Hematopoietic multipotent progenitor cell treated with erythropoietin and hydrocortisone succinate and interleukin-3 and kit ligand, for 17 days (in vitro differentiated cells): Measurements from ENCODE around the gene PCDHB3.
"Not testable (repeated sequence)": the region's sequence is repeated elsewhere in the genome, so short reads cannot be mapped to it uniquely, and the experiment has no call there.

Source experiments
- DNase-seq: peaks from one replicate; pipeline ENCODE4 v3.0.0-alpha.2; 2015; ENCODE audit warnings: low spot score

The PCDHB3 gene

DNA sequence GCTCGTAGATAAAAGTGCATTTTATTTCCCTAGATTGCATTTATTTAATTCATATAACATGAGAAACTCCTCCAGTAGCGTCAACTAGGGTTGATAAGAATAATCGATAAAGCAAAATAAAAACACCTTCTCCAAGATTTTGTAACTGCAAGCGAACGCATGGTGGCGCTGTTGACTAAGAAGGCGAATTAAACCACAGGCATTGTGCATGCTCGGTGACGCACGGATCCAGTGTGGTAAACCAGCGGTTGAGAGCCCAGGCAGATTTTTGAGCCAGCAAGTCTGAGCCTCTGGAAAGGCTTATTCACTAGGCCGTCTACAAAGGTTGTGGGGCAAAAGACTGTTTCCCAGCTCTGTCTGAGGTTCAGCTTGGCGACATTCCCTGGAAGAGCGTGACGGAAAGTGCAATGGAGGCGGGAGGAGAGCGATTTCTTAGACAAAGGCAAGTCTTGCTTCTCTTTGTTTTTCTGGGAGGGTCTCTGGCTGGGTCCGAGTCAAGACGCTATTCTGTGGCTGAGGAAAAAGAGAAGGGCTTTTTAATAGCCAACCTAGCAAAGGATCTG is at the start of gene PCDHB3:
TSS of gene PCDHB3 (plus strand) at position 231 of the 563 bp plus-strand sequence. CDS start at position 408, 177 bp downstream.
- no peak for DNase-seq

DNA sequence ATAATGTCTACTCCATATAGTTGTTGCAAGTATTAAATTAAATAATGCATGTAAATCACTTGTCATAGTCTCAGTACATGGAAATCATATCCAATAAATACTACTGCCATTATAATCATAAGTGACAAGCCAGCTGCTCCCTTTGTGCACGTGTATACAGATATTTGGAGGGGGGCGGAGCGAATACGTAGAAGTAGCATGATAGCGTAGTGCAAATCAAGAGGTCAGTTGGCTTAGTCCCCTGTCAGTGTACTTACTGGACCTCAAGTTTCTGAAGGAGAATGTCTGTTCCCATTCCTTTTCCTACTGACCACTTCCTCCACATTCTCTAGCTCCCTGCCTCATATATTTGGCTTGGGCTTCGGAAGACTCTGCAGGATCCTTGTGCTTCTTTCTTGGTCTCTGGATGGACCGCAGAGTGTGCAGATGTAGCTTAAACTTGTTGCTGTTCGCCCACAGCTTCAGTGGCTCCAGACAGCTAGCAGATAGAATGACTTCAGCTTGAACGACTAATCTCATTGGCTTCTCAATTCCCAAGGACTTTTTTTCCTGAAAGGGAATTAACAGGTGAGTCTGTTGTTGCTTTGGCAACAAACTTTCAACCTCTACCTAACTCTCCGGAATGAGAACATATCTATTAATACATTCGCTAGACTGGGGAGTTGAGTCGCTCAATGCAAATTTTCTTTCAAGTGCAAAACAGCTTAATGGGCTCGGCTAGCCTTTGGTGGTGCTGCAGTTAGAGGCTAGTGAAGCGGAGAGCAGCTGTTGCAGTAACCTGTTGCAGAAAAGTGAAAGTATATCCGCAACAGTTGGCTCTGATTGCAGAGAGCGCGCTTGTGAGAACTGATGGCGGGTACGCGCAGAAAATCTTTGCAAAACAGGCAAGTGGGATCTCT is 49.4 kb upstream of the PCDHB3 start, which contains the start of gene PCDHB1:
TSS of gene PCDHB1 (plus strand) at position 753 of the 899 bp plus-strand sequence. CDS start at position 850, 97 bp downstream.
- no peak for DNase-seq

- DNase-seq = no peak
These were observed 48.8 kb upstream of the PCDHB3 start for GRCh38 chr5:141051521-141051866.

- DNase-seq = no peak
These were observed 22.4 kb upstream of the PCDHB3 start for GRCh38 chr5:141077826-141078225.

- DNase-seq = no peak
These were observed 18.0 kb upstream of the PCDHB3 start for GRCh38 chr5:141082228-141082627.

GRCh38 chr5:141084487-141084989 is 15.7 kb upstream of the PCDHB3 start:
- no peak for DNase-seq

GRCh38 chr5:141094481-141095262 is 5.6 kb upstream of the PCDHB3 start, which contains the start of gene PCDHB2:
PCDHB2 (plus strand) TSS chr5:141094615; CDS start chr5:141094791, 176 bp downstream.
- DNase-seq = no peak

DNA sequence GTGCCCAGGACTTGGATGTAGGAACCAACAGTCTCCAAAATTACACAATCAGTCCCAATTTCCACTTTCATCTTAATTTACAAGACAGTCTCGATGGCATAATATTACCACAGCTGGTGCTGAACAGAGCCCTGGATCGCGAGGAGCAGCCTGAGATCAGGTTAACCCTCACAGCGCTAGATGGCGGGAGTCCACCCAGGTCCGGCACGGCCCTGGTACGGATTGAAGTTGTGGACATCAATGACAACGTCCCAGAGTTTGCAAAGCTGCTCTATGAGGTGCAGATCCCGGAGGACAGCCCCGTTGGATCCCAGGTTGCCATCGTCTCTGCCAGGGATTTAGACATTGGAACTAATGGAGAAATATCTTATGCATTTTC is 5.0 kb upstream of the PCDHB3 start:
- DNase-seq = no peak

DNA sequence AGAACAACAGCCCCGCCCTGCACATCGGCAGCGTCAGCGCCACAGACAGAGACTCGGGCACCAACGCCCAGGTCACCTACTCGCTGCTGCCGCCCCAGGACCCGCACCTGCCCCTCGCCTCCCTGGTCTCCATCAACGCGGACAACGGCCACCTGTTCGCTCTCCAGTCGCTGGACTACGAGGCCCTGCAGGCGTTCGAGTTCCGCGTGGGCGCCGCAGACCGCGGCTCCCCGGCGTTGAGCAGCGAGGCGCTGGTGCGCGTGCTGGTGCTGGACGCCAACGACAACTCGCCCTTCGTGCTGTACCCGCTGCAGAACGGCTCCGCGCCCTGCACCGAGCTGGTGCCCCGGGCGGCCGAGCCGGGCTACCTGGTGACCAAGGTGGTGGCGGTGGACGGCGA is 4.1 kb upstream of the PCDHB3 start:
- not testable (repeated sequence) for DNase-seq

DNA sequence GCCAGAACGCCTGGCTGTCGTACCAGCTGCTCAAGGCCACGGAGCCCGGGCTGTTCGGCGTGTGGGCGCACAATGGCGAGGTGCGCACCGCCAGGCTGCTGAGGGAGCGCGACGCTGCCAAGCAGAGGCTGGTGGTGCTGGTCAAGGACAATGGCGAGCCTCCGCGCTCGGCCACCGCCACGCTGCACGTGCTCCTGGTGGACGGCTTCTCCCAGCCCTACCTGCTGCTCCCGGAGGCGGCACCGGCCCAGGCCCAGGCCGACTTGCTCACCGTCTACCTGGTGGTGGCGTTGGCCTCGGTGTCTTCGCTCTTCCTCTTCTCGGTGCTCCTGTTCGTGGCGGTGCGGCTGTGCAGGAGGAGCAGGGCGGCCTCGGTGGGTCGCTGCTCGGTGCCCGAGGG is 3.7 kb upstream of the PCDHB3 start:
- not testable (repeated sequence) for DNase-seq

GRCh38 chr5:141101059-141101458 is 786 bp downstream of the PCDHB3 start:
- no peak for DNase-seq

GRCh38 chr5:141102070-141102469 is 1.8 kb downstream of the PCDHB3 start:
- not testable (repeated sequence) for DNase-seq

DNA sequence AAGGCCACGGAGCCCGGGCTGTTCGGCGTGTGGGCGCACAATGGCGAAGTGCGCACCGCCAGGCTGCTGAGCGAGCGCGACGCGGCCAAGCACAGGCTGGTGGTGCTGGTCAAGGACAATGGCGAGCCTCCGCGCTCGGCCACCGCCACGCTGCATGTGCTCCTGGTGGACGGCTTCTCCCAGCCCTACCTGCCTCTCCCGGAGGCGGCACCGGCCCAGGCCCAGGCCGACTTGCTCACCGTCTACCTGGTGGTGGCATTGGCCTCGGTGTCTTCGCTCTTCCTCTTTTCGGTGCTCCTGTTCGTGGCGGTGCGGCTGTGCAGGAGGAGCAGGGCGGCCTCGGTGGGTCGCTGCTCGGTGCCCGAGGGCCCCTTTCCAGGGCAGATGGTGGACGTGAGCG is 2.2 kb downstream of the PCDHB3 start:
- DNase-seq = not testable (repeated sequence)

- no peak for DNase-seq
These were observed 5.1 kb downstream of the PCDHB3 start for GRCh38 chr5:141105350-141105749.

DNA sequence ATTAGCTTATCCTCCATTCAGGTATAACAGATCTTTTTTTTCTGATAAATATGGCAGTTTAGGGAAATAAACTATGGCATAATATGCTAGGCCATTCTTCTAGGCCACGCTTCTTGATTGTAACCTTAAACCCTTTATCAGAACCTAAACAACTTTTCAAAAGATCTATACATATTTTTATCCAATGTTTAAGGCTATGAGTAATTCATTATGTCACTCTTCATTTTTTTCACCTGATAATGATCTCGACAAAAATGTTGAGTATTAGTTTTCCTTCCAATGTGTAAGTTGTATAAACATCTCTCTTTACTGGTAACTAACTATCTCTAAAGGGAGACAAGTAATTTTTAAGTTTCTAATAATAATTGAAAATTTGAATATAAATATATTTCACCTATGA is 19.0 kb downstream of the PCDHB3 start:
- no peak for DNase-seq

GRCh38 chr5:141121563-141121962 is 21.3 kb downstream of the PCDHB3 start, which contains the start of gene PCDHB4:
PCDHB4 (plus strand) TSS chr5:141121818; CDS start chr5:141121999, 181 bp downstream.
- no peak for DNase-seq

GRCh38 chr5:141121985-141122384 is 21.7 kb downstream of the PCDHB3 start:
- no peak for DNase-seq

- not testable (repeated sequence) for DNase-seq
These were observed 23.3 kb downstream of the PCDHB3 start for GRCh38 chr5:141123396-141124135.

DNA sequence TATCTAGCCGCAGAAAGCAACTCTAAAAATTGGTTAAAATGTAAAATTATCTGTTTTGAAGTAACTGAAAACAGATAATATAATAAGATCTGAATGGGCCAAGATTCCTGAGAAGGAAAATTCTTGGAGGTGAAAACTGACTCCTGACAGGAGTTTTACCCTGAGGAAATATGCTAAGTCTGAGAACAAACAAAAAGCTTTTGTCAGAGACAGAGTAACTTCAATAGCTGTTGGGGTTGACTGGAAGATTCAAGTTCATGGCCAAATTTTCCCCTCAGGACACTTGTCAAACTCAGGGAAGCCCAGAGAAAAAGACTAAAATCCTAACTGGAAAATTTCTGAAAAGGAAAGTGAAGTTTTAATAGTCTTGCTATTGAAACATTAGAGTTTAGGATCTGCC is 27.0 kb downstream of the PCDHB3 start:
- DNase-seq = no peak

DNA sequence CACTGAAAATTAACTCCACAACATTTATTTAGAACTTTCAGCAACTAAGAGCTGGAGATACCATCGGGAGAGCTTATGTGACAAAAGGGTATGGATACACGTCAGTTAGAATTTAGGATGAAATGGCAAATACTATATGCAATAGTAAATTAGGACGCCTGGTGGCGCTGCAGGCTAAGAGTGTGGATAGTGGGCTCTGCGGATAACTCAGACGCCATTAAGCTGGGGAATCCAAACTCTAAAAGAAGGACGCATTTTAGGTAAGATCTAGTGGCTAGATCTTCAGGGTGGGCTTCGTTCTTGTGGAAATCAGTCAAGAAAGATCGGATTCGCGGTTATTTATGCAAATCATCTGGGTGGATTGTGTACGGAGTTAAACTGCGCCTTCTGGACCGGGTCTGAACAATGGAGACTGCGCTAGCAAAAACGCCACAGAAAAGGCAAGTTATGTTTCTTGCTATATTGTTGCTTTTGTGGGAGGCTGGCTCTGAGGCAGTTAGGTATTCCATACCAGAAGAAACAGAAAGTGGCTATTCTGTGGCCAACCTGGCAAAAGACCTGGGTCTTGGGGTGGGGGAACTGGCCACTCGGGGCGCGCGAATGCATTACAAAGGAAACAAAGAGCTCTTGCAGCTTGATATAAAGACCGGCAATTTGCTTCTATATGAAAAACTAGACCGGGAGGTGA is 34.9 kb downstream of the PCDHB3 start, which contains the start of gene PCDHB5:
TSS of gene PCDHB5 (plus strand) at position 177 of the 688 bp plus-strand sequence. CDS start at position 406, 229 bp downstream.
- no peak for DNase-seq
